Astrocyte of the spinal cord (primary cell): Measurements from ENCODE around the gene TAMALIN.
A peak's percentile ranks its signal among the peaks of the same experiment; 100 is the strongest.

Experiments
- DNase-seq: peaks from one replicate; pipeline ENCODE4 v3.0.0; 2011; ENCODE audit warnings: low read depth, low spot score
- H3K4me3 ChIP-seq: 2 replicates; pipeline ENCODE4 v1.5.1; 2011; ENCODE audit warnings: low read depth, mild to moderate bottlenecking, low read length, moderate library complexity
- in situ Hi-C: cut with HindIII; loops from 2 replicates; pipeline ENCODE4 v1.10.0; 2017; ENCODE audit warnings: low sequenced_read_pairs
- TF ChIP-seq, protein P1 (sequence below): IDR thresholded peaks from 2 replicates; pipeline ENCODE4 v1.5.1; 2012; ENCODE audit warnings: low read depth, mild to moderate bottlenecking, low read length, inconsistent platforms

TAMALIN gene

DNA sequence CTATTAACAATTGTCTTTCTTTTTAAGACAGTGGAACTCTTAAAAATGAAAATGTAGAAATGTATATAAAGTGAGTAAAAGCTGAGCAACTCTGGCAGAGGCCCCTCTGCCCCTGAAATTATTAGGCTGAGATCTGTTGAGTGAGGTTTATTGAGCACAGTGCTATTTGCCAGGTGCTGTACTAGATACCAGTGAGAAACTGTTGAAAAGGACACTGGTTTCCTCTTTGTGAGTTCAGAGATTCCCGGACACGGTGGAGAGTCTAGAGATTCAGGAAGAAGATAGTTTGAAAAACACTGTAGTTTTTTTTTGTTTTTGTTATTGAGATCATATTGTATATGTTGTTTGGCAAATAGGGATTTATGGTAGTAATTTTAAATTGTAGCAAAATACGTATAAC, 44.0 kb upstream of the TAMALIN start:
- TF ChIP-seq, protein P1, sequence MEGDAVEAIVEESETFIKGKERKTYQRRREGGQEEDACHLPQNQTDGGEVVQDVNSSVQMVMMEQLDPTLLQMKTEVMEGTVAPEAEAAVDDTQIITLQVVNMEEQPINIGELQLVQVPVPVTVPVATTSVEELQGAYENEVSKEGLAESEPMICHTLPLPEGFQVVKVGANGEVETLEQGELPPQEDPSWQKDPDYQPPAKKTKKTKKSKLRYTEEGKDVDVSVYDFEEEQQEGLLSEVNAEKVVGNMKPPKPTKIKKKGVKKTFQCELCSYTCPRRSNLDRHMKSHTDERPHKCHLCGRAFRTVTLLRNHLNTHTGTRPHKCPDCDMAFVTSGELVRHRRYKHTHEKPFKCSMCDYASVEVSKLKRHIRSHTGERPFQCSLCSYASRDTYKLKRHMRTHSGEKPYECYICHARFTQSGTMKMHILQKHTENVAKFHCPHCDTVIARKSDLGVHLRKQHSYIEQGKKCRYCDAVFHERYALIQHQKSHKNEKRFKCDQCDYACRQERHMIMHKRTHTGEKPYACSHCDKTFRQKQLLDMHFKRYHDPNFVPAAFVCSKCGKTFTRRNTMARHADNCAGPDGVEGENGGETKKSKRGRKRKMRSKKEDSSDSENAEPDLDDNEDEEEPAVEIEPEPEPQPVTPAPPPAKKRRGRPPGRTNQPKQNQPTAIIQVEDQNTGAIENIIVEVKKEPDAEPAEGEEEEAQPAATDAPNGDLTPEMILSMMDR, result no peak
- no peak for DNase-seq
- no peak overlapping the region for H3K4me3 ChIP-seq
- in situ Hi-C loops, result no loop called here

DNA sequence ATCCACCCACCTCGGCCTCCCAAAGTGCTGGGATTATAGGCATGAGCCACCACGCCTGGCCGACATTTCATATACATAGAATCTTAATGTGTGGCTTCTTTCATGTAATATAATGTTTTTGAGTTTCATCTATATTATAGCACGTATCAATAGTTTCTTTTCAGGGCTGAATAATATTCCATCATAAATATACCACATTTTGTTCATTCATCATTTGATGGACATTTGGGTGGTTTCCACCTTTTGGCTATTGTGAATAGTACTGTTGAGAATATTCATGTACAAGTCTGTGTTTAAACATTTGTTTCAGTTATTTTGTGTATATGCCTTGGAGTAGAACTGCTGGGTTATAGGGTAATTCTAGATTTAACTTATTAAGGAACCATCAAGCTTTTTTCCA, 43.3 kb upstream of the TAMALIN start:
- no peak overlapping the region for H3K4me3 ChIP-seq
- no peak for DNase-seq
- TF ChIP-seq, protein P1, result no peak
- in situ Hi-C loops, result no loop called here

- no peak overlapping the region for H3K4me3 ChIP-seq
- TF ChIP-seq, protein P1, result no peak
- DNase-seq, result no peak
- in situ Hi-C loops, result no loop called here
Observed at GRCh38 chr12:51969643-51970042, 37.1 kb upstream of the TAMALIN start.

- H3K4me3 ChIP-seq, result no peak overlapping the region
- DNase-seq, result peak; percentile 62
- TF ChIP-seq, protein P1, result peak; percentile 78
- in situ Hi-C loops, result no loop called here
Observed at GRCh38 chr12:51970904-51971646, 35.7 kb upstream of the TAMALIN start.

- H3K4me3 ChIP-seq, result no peak overlapping the region
- TF ChIP-seq, protein P1, result no peak
- in situ Hi-C loops, result no loop called here
- DNase-seq, result no peak
Observed at GRCh38 chr12:51971679-51972421, 34.9 kb upstream of the TAMALIN start.

GRCh38 chr12:51972422-51972812, 34.3 kb upstream of the TAMALIN start:
- in situ Hi-C loops, result no loop called here
- TF ChIP-seq, protein P1, result no peak
- DNase-seq, result no peak
- no peak overlapping the region for H3K4me3 ChIP-seq
